Esophagus squamous epithelium (tissue), 5 donors: ENCODE measurements around the gene GPRC5B. TPM values are rescaled to one million over a fixed set of nuclear protein-coding genes. Genes with fewer than 3 reads are reported as not detected.

Experiments used
- DNase-seq: peaks from one replicate; lab custom pipeline; 2025; lab: John Stamatoyannopoulos, UW
- H3K27ac ChIP-seq, 4 donors: fragments of 200-600 bp; sonication (generic); one replicate each; pipeline ENCODE4 v1.5.1; 2016 to 2019; ENCODE audit warnings: mild to moderate bottlenecking in 1 of 4
- H3K27me3 ChIP-seq, 4 donors: fragments of 200-600 bp; sonication (generic); 1 replicate in 3 of 4; 2 replicates in 1 of 4; pipeline versions ENCODE4 v1.5.1 to v1.6.0; 2017 to 2021; ENCODE audit warnings: antibody characterized with exemption in 1 of 4
- H3K36me3 ChIP-seq, 3 donors: fragments of 200-600 bp; sonication (generic); one replicate each; pipeline ENCODE4 v1.5.1; 2016 to 2019
- H3K4me1 ChIP-seq, 3 donors: fragments of 200-600 bp; sonication (generic); one replicate each; pipeline ENCODE4 v1.5.1; 2017 to 2019
- H3K4me3 ChIP-seq, 4 donors: fragments of 200-600 bp; sonication (generic); 1 replicate in 3 of 4; 2 replicates in 1 of 4; pipeline ENCODE4 v1.5.1; 2016 to 2019; ENCODE audit warnings: mild to moderate bottlenecking in 2 of 4, moderate library complexity in 1 of 4
- H3K9me3 ChIP-seq, 3 donors: fragments of 200-600 bp; sonication (generic); one replicate each; pipeline ENCODE4 v1.5.1; 2016 to 2019
- POLR2A ChIP-seq, 4 donors: fragments of 450-650 bp; IDR thresholded peaks; one replicate each; pipeline ENCODE4 v1.6.1; 2017; ENCODE audit warnings: antibody characterized with exemption in 4 of 4, mild to moderate bottlenecking in 4 of 4, moderate library complexity in 3 of 4
- WGBS, 2 donors: methylation state at CpG; one replicate each; pipeline ENCODE4 v1.1.5; 2018; 5-methylcytosine and 5-hydroxymethylcytosine counted together
- intact Hi-C: fragments of 100-400 bp; cut with DNase I; formaldehyde crosslinking; loops from one replicate; pipeline ENCODE4 v1.15.0; 2022
- total RNA-seq, 4 donors: library from RNA; depleted of rRNA; stranded (reverse); fragments of >200 nt; gene quantifications; one replicate each; pipeline ENCODE4 v1.1.0, GENCODE V29; 2016
- TF ChIP-seq, protein P1 (sequence below), 6 experiments: fragments of 450-650 bp in 4 of 6; fragments of 200-600 bp in 2 of 6; sonication (generic) in 2 of 6; IDR thresholded peaks; one replicate each; pipeline ENCODE4 v1.5.1; 2016 to 2019; ENCODE audit warnings: antibody characterized with exemption in 6 of 6, mild to moderate bottlenecking in 4 of 6, moderate library complexity in 4 of 6
- donor health status: DM: yes; HTN: yes; CAD: no.

The GPRC5B gene
- total RNA-seq, 4 donors from 2014 or later = 1.9 to 26.1 (median 8.4) TPM

DNA sequence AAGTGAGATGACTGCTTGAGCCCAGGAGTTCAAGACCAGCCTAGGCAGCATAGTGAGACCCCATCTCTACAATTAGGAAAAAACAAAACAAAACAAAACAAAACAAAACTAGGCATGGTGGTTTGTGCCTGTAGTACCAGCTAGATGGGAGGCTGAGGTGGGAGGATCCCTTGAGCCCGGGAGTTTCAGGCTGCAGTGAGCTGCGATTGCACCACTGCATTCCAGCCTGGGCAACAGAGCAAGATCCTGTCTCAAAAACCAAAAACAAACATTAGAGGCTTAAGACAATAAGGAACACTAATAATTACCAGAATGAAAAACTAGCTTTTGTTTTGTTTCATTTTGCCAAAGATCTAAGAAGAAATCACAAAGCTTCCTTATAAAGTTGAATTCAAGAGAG, 69.2 kb downstream of the GPRC5B start:
- intact Hi-C loops = no loop called here
- Histone ChIP-seq H3K9me3 (peaks cover 0 to 4% (median 0%) of the 10 kb centered on the region in 3 donors), H3K4me1 (peaks cover 0 to 7% (median 0%) of the 10 kb centered on the region in 3 donors), H3K27me3 (no peaks in the 10 kb centered on the region), H3K27ac (no peak overlapping the region), H3K4me3 (no peak overlapping the region), H3K36me3 (no peaks in the 10 kb centered on the region)
- TF ChIP-seq, protein P1, sequence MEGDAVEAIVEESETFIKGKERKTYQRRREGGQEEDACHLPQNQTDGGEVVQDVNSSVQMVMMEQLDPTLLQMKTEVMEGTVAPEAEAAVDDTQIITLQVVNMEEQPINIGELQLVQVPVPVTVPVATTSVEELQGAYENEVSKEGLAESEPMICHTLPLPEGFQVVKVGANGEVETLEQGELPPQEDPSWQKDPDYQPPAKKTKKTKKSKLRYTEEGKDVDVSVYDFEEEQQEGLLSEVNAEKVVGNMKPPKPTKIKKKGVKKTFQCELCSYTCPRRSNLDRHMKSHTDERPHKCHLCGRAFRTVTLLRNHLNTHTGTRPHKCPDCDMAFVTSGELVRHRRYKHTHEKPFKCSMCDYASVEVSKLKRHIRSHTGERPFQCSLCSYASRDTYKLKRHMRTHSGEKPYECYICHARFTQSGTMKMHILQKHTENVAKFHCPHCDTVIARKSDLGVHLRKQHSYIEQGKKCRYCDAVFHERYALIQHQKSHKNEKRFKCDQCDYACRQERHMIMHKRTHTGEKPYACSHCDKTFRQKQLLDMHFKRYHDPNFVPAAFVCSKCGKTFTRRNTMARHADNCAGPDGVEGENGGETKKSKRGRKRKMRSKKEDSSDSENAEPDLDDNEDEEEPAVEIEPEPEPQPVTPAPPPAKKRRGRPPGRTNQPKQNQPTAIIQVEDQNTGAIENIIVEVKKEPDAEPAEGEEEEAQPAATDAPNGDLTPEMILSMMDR (IDR thresholded peaks at IDR 0.05) = no peak
- no peak for TF ChIP-seq POLR2A (IDR thresholded peaks at IDR 0.05)
- 76 to 83% methylated on average over 2 of the region's 2 CpGs for WGBS, 2 donors
- no peak for DNase-seq

DNA sequence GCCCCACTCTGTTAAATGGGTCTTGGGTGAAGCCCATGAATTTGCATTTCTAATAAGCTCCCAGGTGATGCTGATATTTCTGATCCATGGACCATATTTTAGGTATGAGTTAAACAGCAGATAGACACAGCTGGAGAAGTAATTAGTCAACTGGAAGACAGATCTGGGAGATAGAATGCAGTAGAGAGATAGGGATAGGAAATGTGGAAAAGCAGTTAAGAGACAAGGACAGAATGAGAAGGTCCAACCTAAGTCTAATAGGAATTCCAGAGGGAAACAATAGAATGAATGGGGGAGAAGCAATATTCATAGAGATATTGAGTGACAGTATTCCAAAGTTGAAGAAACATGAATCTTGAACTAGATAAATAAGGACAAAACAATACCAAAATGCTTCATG, 71.7 kb downstream of the GPRC5B start:
- TF ChIP-seq, protein P1 (IDR thresholded peaks at IDR 0.05) = no peak
- TF ChIP-seq POLR2A (IDR thresholded peaks at IDR 0.05) = no peak
- Histone ChIP-seq H3K27ac (no peak overlapping the region), H3K36me3 (no peaks in the 10 kb centered on the region), H3K4me3 (no peak overlapping the region), H3K27me3 (no peaks in the 10 kb centered on the region), H3K4me1 (peaks cover 0 to 15% (median 0%) of the 10 kb centered on the region in 3 donors), H3K9me3 (peaks cover 0 to 4% (median 0%) of the 10 kb centered on the region in 3 donors)
- DNase-seq = no peak
- intact Hi-C loops = no loop called here

DNA sequence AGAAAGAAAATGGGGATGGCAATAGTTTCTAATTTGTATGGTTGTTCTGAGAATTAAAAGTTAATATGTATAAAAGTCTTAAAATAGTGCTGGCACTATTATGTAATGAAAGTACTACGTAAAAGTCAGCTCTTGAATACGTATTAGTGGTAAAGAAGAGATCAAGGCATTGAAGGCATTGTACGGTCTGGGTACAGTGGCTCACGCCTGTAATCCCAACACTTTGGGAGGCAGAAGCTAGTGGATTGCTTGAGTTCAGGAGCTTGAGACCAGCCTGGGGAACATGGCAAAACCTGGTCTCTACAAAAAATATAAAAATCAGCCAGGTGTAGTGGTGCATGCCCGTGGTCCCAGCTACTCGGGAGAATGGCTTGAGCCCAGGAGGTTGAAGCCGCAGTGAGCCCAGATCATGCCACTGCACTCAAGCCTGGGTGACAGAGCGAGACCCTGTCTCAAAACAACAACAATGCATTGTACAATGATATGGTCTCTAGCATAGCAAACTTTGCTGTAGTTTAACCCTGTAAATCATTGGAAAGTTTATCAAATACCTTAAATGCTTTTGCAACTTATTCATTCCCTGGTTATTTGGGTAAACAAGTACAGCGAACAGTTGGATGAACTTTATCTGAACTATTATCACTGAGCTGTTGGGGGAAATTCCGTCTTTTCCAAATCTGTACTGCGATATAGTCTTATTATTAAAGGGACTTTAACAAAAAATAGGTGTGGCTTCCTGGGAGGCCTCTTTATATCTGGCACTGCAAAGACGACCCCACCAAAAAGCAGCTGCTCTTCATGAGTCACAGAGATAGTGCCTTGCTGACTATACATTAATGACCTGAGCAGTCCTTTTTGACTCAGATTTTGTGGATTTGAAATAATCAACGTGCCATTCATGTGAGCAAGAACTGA, 73.6 kb downstream of the GPRC5B start:
- Histone ChIP-seq H3K4me3 (no peak overlapping the region), H3K27me3 (no peaks in the 10 kb centered on the region), H3K9me3 (peaks cover 0 to 4% (median 0%) of the 10 kb centered on the region in 3 donors), H3K27ac (no peak overlapping the region), H3K4me1 (peaks cover 0 to 16% (median 0%) of the 10 kb centered on the region in 3 donors), H3K36me3 (no peaks in the 10 kb centered on the region)
- TF ChIP-seq, protein P1 (IDR thresholded peaks at IDR 0.05) = no peak
- TF ChIP-seq POLR2A (IDR thresholded peaks at IDR 0.05) = no peak
- DNase-seq = no peak
- 57 to 73% methylated on average over 13 of the region's 13 CpGs for WGBS, 2 donors
- intact Hi-C loops = no loop called here

DNA sequence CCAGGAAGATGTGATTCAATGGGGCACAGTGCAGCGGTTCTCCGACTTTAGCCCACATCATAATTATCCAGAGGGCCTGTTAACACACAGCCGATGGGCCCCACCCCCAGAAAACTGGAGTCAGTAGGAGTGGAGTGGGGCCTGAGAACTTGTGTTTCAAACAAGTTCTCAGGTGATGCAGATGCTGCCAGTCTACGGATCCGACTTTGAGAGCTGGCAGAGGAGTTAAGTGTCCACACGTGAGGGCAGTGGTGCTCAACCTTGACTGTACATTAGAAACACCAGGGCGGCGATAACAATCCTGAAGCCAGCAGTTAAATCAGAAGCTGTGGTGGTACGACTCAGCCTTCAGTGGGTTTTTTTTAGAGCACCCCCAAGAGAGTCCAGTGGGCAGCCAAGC, 75.0 kb downstream of the GPRC5B start:
- intact Hi-C loops = no loop called here
- H3K9me3 ChIP-seq = peaks cover 0 to 4% (median 0%) of the 10 kb centered on the region in 3 donors
- H3K27ac ChIP-seq = no peak overlapping the region
- H3K27me3 ChIP-seq = no peaks in the 10 kb centered on the region
- no peak for DNase-seq
- no peaks in the 10 kb centered on the region for H3K36me3 ChIP-seq
- no peak for TF ChIP-seq POLR2A (IDR thresholded peaks at IDR 0.05)
- TF ChIP-seq, protein P1 (IDR thresholded peaks at IDR 0.05) = no peak
- peaks cover 0 to 24% (median 0%) of the 10 kb centered on the region in 3 donors for H3K4me1 ChIP-seq
- WGBS, 2 donors = 88 to 95% methylated on average over 8 to 9 of the region's 9 CpGs
- no peak overlapping the region for H3K4me3 ChIP-seq

DNA sequence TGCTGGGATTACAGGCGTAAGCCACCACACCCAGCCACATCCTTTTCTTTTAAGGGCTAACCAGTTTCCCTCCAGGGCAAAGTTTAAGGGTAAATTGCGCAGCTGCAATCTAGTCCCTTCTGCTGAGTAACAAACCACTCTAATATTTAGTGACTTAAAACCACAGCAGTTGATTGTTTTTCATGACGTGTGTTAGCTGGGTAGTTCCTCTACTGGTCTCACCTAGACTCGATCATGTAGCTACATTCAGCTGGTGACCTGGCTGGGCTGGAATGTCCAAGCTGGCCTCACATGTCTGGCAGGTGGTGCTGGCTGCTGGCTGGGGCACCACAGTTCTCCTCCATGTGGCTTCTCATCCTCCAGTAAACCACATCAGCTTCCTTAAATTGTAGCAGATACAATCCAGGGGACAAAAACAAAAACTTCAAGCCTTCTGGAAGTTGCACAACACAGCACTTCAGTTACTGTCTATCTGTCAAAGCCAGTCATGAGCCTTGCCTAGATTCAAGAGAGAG, 75.5 kb downstream of the GPRC5B start:
- Histone ChIP-seq H3K36me3 (no peaks in the 10 kb centered on the region), H3K27ac (peak overlapping the region in 1 of 4 donors; percentile 17), H3K27me3 (no peaks in the 10 kb centered on the region), H3K4me1 (peaks cover 0 to 30% (median 0%) of the 10 kb centered on the region in 3 donors), H3K9me3 (peaks cover 0 to 4% (median 0%) of the 10 kb centered on the region in 3 donors), H3K4me3 (no peak overlapping the region)
- DNase-seq = no peak
- TF ChIP-seq POLR2A (IDR thresholded peaks at IDR 0.05) = no peak
- TF ChIP-seq, protein P1 (IDR thresholded peaks at IDR 0.05) = no peak
- intact Hi-C loops = no loop called here
- 77 to 93% methylated on average over 3 to 4 of the region's 4 CpGs for WGBS, 2 donors
